GM19324 (cell line): ENCODE data around the gene OTOP1.
"Not testable (repeated sequence)": the region's sequence is repeated elsewhere in the genome, so short reads cannot be mapped to it uniquely, and the experiment has no call there.

Source experiments
- ATAC-seq: cut with Tn5 transposase; IDR thresholded peaks from one replicate; pipeline ENCODE4 v1.9.1; 2021; ENCODE audit warnings: mild to moderate bottlenecking, moderate library complexity; ENCODE audit not compliant: unreplicated experiment, low FRiP score

OTOP1 gene

DNA sequence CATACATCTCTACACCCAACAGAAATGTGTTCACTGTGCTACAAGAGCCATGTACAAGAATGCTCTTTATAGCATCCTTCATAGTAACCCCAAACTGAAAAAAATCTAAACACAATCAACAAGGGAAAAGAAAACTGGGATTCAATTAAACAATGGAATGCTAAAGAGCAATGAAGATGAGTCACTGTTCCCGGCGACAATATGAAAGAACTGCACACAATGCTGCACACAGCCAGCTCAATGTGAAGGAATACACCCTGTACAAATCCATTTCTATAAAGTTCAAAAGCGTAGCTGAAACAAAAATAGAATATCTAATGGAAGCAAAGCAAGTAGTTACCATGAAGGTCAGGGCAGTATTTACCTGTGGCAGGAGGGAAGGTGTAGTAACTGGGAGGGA lies 12.8 kb upstream of the OTOP1 start:
- not testable (repeated sequence) for ATAC-seq

DNA sequence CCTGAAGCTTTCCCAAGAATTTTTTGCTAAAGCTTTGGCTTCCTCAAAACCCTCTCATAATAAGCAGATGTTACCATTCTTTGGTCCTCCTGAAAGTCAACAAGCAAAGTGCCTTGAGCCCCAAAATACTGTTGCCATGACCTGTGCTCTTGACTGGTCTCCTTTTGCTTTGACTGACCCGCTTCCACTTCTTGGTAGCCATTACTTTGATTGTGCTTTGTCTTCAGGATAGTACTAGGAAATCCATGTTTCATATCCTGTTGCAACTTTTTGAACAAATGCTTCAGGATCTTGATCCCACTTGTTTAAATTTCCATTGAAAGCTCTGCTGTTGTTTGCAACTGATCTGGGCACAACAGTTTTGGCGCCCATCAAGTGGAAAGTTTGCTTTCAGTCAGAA lies 6.9 kb upstream of the OTOP1 start:
- ATAC-seq = no peak

DNA sequence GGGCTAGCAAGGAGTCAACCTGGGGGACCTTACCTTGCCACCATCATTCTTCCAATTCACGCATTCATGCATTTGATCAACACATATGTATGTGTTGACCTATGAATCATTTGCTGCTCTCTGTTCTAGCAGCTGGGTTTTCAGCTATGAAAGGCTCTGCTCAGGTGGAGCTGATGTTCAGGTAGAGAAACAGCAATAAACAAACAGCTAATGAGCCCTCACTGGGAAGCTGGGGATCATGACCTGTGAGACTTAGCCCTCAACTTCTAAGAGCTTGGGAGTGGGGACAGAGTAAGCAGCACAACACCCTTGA lies 1.6 kb upstream of the OTOP1 start:
- no peak for ATAC-seq

DNA sequence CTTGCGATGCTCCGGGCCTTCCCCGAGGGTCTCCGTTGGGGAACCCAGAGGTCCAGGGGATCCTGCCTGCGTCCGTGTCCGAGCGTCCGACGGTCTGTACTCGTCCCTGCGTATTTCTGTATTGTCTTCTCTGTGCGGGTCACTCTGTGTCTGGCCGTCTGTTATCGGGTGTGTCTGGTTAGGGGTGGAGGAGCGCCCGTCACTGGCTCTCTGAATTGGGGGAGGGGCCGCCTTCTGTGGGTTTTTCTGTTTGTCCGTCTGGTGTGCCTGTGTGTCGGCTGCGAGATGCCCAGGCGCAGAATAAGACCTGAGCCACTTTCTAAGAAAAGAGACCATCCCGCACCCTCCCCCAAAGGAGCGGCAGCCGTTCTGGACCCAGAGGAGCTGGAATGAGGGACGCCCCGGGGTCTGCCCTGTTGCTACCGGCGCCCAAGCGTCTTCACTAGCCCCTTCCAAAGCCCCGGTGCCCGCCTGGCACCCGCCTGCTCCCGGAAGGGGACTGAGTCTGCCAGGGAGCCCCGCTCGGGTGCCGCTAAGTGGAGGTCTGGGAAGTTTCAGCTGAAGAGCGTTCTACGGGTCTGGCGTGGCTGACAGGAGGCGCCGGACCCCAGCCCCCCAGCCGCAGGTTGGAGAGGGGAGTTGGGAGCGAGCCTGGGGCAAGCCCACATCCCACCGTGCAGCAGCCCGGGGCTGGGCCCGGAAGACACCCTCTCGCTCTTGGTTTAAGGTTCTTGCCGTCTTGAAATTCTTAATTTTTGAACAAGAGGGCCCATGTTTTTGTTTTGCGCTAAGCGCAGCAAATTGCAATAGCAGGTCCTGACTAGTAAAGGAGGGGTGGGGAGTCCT lies 1.0 kb upstream of the OTOP1 start:
- no peak for ATAC-seq

DNA sequence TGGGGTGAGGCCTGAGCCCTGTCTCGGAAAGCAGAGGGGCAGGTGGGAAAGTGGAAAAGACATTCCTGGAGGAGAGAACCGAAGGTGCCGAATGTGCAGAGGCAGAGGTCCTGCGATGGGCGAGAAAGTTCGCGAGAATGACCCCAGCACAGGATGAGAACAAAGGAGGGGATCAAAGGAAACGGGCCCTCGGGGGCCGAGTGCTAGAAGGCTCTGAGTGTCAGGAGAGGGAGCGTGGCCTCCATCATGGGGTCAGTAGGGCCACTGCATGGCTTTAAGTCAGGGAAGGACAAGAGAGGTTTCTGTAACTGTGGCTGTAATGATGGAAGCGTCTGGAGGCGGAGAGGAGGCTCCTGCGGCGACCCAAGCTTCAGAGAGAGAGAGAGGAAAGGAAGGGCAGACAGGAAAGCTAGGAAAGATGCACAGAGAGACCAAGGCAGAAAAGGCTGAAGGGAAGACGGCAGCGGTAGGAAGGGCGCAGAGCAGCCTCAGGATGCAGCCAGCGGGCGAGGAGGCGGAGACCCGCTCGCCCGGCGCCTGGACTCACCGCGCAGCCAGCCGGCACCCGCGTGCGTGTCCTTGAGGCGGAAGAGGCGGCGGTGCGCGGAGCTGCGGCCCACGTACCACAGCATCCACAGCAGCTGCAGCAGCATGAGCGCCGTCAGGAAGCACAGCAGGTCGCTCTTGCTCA lies 669 bp downstream of the OTOP1 start:
- no peak for ATAC-seq

DNA sequence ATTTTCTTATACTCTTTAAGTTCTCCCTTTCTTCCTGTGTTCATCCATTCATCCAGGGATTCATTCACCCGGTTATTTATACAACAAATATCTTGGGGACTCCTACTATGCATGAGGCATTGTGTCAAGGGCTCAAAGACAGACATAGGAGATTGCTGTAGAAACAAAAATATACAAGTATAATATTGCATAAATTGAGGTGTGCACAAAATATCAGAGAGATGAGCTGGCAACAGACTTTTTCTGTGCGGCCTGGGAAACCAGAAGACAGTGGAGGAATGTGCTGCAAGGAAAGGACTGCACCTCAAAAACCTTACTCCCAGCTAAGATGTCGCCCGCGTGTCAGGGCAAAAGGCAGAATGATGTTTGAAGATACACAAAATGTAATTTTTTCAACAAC lies 9.6 kb downstream of the OTOP1 start:
- no peak for ATAC-seq

DNA sequence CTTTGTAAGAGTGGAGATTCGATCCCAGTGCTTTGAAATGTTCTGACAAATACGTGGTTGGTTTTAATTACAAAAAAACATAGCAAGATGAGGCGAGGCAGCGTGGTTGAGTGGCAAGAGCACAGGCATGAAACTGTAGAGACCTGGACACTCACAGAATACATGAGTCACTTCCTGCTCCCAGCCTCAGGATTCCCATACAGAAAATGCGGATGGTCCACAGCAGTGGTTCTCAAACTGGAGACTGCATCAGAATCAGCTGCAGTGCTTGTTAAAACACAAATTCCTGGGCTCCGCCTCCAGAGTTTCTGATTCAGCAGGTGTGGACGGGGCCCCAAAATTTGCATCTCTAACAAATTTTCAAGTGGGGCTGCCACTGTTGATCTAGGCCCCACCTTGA lies 10.1 kb downstream of the OTOP1 start:
- ATAC-seq = no peak

DNA sequence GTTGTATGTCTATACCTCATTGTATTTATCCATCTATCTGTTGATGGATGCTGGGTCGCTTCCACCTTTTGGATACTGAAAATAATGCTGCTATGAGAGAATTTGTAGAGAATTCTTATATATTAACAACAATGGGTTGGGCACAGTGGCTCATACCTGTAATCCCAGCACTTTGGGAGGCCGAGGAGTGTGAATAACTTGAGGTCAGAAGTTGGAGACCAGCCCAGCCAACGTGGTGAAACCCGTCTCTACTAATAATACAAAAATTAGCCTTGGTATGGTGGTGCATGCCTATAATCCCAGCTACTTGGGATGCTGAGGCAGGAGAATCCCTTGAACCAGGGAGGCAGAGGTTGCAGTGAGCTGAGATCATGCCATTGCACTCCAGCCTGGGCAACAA lies 13.1 kb downstream of the OTOP1 start:
- not testable (repeated sequence) for ATAC-seq

DNA sequence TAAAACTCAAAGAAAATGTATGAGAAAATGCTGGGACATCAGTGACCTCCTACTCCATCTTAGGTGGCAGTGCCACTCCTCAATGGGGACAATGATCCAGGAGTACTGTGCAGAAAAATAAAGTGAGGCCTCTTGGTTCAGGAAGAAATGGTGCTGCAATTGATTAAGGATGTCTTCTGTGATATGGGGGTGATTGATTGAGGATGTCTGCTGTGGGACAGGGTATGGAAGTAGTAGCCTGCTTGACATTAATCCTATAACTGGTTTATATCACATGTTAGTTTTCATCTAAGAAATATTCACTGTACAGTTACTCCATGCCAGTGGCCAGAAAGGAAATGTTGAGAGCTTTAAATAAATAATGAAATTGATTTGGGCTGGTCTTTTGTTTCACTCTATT lies 20.5 kb downstream of the OTOP1 start:
- no peak for ATAC-seq

DNA sequence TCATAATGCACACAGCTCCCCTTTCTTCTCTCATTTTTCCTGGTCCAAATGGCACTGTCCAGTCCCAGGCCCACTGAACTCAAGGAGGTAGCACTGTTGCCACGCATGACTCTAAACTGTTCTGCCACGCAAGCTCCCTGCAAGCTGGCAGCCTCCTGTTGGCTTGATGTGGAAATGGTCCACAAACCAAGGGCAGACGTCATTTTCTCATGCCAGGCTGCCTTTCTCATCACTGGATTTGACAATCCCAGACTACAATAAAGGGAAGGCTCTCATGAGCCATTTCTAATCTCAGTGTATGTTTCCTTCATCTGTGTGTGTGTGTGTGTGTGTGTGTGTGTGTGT lies 22.4 kb downstream of the OTOP1 start:
- ATAC-seq = no peak

DNA sequence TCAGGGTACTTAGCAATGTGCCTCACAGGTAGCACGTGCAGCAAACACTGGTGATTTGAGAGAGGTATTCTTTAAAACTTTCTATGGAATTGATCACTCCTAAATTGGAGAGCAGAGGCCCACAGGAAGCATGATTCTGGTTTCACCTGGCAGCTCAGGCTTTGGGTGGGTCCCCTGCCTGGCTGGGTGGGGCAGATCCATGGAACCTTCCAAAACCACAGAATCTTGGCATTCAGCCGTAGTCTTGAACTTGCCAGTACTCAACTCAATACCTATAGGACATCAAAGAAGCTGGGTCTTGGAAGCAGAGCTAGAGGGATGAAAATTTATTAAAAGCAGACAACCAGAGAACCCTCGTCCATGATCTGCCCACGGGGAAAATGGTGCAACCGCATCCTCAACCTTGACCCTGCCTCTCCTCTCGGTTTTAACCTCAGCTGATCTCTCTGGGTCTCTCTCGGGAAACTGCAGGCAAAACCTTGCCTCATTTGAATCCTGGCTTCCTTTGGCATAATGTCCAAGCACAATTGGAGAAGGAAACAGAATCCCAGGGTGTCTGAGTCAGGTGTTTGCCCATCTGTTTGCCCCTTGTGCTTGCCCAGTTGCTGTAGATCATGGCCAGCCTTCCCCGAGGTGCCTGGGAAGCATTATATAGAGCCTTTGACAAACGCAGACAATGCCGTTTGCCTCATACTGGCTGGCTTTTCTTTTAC lies 22.9 kb downstream of the OTOP1 start:
- no peak for ATAC-seq

DNA sequence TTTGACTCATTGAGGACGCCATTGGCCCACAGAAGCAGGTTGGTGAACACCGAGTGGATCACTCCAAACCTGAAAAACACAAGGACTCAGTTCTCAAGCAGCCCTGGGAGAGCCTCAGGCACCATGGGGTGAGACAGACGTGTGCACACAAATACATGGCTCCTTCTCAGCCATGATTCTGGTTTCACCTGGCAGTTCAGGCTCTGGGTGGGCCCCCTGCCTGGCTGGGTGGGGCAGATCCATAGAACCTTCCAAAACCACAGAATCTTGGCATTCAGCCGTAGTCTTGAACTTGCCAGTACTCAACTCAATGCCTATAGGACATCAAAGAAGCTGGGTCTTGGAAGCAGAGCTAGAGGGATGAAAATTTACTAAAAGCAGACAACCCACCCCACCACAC lies 24.2 kb downstream of the OTOP1 start:
- ATAC-seq = no peak

DNA sequence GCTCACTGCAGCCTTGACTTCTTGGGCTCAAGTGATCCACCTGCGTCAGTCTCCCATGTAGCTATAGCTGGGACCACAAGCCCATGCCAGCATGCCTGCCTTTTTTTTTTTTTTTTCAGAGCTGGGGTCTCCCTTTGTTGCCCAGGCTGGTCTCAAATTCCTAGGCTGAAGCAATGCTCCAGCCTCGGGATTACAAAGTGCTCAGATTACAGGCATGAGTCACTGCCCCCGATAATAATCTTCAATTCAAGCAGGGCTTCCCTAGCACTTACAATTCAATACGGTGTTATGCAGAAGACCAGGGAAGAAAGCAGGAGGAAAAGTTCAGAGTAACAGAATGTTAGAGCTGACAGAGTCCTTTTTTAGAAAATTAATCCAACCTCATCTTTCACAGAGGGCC lies 26.1 kb downstream of the OTOP1 start:
- ATAC-seq = no peak

DNA sequence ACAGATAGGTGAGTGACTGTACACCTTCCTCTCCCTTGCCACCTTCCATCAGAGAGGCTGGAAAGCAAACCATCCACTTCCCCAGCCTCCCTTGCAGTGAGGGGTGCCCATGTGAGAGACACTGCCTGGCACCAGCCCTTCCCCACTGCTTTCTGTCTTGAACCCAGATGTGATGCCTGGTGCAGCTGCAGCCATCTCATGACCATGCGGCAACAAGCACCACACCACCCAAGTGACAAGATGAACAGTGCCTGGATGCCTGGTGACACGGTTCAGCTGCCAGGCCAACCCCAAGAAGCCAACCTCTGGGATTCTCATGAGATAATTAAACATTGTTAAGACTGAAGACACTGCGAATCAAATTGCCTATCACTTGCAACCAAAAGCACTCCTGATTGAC lies 31.4 kb downstream of the OTOP1 start:
- no peak for ATAC-seq

DNA sequence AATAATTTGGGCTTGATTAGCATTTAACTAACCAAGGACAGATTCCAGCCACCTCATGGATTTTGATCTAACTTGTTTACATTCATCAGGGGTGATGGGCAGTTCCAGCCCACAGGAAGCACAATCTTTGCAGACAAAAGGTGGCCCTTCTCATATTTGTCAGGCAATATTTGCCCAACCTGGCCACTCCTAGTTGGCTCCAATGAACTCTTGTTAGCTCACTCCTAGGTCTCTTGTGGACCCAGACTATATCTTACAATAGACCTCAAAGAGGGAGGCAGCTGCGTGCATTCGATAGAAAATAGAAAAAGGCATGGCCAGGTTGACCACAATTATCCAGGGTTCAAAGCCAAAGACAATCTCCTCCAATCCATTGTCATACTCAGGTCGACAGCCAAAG lies 38.2 kb downstream of the OTOP1 start:
- not testable (repeated sequence) for ATAC-seq

DNA sequence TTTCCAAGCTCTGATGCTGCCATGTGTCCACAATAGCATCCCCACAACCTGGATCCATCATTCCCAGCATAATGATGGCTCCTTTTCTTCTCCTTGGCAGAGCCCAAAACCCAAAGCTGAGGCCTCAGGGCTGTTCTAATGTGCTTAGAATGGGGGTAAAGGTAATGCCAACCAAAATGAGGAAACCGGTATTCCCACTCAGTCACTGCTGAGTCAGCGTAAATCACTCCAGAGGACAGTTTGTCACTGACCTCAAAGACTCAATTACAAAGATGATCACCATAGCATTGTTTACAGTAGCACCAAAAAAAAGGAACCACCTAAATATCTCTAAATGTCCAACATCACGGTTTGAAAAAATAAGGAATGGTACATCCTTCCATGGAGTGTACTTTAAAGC lies 41.2 kb downstream of the OTOP1 start:
- no peak for ATAC-seq

DNA sequence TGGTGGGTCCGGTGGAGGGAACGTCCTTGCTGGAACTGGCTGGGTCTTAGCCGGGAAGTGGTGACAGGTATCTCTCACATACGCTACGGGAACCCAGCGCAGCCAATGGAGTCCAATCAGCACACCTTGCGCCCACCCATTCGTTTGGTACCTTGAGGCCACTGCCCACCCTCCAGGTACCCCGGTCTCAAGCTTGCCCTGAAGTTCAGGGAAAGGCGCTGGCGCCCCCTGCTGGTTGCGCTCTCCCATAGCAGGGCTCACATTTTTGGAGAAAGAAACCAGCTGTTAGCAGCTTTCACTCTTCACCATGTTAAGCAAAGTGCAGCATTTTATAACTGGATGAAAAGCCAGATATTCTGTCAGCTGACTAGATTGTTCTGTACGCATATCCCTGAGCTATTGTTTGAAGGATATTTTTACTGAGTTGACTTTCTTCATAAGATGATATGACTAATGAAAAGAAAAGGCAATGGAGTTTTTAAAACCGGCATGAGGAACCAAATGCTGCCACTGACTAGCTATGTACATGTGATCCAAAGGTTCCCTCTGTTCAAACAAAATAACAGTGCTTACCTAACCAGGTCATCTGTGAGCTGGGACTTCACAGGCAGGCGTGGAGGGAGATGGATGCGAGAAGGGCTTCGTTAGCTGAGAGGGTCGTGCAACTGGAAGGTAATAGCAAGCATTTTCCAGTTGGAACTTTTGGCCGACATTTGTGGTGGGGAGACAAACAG lies 43.7 kb downstream of the OTOP1 start:
- ATAC-seq = no peak

DNA sequence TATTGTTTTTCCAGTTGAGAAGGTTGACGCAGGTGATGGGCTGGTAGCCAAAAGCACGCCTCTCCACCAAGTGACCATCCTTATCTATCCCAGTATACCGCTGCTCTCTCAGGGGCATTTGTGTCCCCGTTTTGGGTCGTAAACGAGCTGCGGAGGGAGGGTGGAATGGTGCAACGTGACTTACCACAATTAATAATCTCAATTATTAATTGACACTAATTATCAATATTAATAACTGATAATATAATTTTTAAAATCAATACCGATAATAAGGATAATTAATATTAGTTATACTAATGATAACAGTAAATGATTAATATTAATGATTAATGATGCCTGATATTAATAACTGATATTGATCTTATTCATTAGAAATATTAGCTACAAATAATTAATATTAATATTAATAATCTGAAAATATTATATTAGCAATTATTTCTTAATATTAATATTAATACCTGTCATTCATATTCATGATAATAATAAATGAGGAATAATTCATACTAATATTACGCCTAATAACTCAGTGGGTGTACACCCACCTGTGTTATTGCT lies 56.1 kb downstream of the OTOP1 start:
- no peak for ATAC-seq

DNA sequence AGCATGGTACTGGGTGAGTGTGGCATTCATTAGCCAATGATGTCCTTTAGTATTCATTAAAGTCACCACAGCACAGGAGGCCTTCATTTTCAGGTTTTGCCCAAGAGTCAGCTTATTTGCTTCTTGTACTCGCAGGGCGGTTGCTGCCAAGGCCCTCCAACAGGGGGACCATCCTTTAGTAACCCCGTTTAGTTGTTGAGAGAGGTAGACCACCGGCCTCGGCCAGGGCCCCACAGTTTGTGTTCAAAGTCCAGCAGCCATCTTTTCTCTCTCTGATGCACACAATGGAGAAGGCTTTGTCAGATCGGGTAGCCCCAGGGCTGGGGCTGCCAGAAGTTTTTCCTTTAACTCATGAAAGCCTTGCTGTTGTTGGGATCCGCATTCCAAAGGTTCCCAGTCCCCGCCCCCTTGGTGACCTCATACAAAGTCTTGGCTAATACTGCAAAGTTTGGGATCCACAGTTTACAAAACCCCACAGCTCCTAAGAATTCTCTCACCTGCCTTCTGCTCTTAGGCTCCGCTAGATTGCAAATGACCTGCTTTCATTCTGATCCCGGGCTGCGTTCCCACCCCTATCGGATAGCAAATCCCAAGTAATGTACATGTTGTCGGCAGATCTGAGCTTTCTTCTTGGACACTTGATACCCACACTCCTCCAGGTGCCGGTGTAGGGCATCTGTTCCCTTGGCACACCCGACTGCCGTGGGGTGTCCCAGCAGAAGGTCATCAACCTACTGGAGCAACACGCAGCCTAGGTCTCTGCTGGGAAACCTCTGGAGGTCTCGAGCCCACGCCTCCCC lies 58.5 kb downstream of the OTOP1 start:
- not testable (repeated sequence) for ATAC-seq

DNA sequence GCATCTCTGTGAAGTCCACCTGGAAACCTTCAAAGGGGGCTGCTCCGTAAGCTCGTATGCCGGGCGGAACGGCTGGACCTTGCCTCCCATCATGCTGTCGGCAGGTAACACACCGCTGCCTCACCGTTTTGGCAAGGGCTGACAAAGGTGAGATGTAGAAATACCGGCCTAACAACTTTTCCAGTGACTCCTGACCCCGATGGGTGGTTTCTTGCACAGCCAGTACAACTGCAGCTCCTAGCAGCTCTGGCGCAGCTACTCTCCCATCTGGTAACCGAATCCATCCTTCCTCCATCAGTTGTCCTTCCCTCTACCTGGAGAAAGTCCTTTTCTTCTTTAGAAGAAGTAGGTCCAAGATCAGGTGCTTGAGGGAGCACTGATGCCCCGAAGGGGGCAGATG lies 59.7 kb downstream of the OTOP1 start:
- ATAC-seq = not testable (repeated sequence)
